Measurements from ENCODE around the gene ASAP2.

The ASAP2 gene

GRCh38 chr2:9297807-9298206, 91.2 kb downstream of the ASAP2 start:
- no peak for DNase-seq (ENCODE audit: low spot score)

- DNase-seq (ENCODE audit: low spot score): no peak
Observed at GRCh38 chr2:9298583-9298982, 92.0 kb downstream of the ASAP2 start.

- no peak for DNase-seq (ENCODE audit: low spot score)
Observed at GRCh38 chr2:9299161-9300100, 92.8 kb downstream of the ASAP2 start.

- DNase-seq (ENCODE audit: low spot score): no peak
Observed at GRCh38 chr2:9300214-9300613, 93.6 kb downstream of the ASAP2 start.

GRCh38 chr2:9300829-9301453, 94.3 kb downstream of the ASAP2 start:
- no peak for DNase-seq (ENCODE audit: low spot score)

- no peak for DNase-seq (ENCODE audit: low spot score)
Observed at GRCh38 chr2:9302755-9303154, 96.1 kb downstream of the ASAP2 start.

GRCh38 chr2:9303528-9304225, 97.1 kb downstream of the ASAP2 start:
- no peak for DNase-seq (ENCODE audit: low spot score)

- DNase-seq (ENCODE audit: low spot score): no peak
Observed at GRCh38 chr2:9306911-9307310, 100.3 kb downstream of the ASAP2 start.

- DNase-seq (ENCODE audit: low spot score): no peak
Observed at GRCh38 chr2:9307535-9307934, 100.9 kb downstream of the ASAP2 start.

GRCh38 chr2:9308186-9308955, 101.8 kb downstream of the ASAP2 start:
- DNase-seq (ENCODE audit: low spot score): no peak

GRCh38 chr2:9309147-9309546, 102.5 kb downstream of the ASAP2 start:
- DNase-seq (ENCODE audit: low spot score): no peak

- DNase-seq (ENCODE audit: low spot score): no peak
Observed at GRCh38 chr2:9310377-9310776, 103.8 kb downstream of the ASAP2 start.

- no peak for DNase-seq (ENCODE audit: low spot score)
Observed at GRCh38 chr2:9310798-9311197, 104.2 kb downstream of the ASAP2 start.

GRCh38 chr2:9311488-9311887, 104.9 kb downstream of the ASAP2 start:
- peak; percentile 77 for DNase-seq (ENCODE audit: low spot score)

GRCh38 chr2:9312591-9312990, 106.0 kb downstream of the ASAP2 start:
- no peak for DNase-seq (ENCODE audit: low spot score)

- no peak for DNase-seq (ENCODE audit: low spot score)
Observed at GRCh38 chr2:9313443-9313842, 106.8 kb downstream of the ASAP2 start.

GRCh38 chr2:9315280-9315847, 108.8 kb downstream of the ASAP2 start:
- DNase-seq (ENCODE audit: low spot score): no peak

- no peak for DNase-seq (ENCODE audit: low spot score)
Observed at GRCh38 chr2:9317559-9317958, 110.9 kb downstream of the ASAP2 start.

- no peak for DNase-seq (ENCODE audit: low spot score)
Observed at GRCh38 chr2:9318461-9319337, 112.1 kb downstream of the ASAP2 start.

GRCh38 chr2:9319338-9319715, 112.7 kb downstream of the ASAP2 start:
- no peak for DNase-seq (ENCODE audit: low spot score)

GRCh38 chr2:9322576-9322975, 116.0 kb downstream of the ASAP2 start:
- DNase-seq (ENCODE audit: low spot score): no peak
